Activated T-helper 1 cell treated with anti-CD3 and anti-CD28 coated beads, Interleukin-2, amount 50 U/mL, for 16 hours (primary cell): ENCODE data around the gene DYNC1H1.

ENCODE experiments used
- DNase-seq, 2 donors: peaks; one replicate each; pipeline ENCODE4 v3.0.0-alpha.2; 2020; ENCODE audit warnings: low read depth in 1 of 2, low spot score in 1 of 2

Gene DYNC1H1

GRCh38 chr14:101944451-101944850 lies 19.9 kb upstream of the DYNC1H1 start:
- DNase-seq = no peak

DNA sequence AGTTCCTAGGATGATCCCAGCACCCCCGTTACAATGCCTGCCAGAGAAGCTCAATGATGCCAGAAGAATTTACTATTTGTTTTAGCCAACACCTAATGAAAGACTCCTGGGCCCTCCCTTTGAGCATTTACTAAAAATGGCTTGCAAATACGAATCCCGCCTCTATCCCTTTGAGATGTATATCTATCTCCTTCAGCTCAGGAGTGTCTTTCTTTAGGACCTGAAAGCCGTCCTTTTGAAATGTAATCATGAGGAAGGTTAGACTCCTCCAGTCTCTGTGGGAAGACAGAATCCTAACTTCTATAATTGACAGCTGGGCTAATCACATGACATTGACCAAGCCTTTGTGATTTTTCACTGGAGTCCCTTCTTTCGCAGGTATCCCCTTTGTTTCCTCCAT lies 19.2 kb upstream of the DYNC1H1 start:
- no peak for DNase-seq

DNA sequence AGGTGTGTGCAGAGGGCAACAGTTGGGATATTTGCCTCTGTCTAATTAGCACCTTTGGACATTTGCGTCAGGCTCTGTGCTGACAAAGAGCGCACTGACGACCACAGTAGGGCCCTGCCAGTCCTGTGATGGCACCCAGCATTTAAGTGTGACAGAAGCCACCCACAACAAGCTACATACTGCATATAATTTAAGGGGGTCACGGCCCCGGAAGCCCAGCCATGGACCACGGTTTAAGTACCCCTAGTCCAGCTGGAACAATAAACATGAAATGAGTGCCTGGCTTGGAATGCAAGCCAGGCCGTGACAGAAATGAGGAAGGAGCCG lies 16.8 kb upstream of the DYNC1H1 start:
- DNase-seq = peak in 1 of 2 donors; percentile 24

DNA sequence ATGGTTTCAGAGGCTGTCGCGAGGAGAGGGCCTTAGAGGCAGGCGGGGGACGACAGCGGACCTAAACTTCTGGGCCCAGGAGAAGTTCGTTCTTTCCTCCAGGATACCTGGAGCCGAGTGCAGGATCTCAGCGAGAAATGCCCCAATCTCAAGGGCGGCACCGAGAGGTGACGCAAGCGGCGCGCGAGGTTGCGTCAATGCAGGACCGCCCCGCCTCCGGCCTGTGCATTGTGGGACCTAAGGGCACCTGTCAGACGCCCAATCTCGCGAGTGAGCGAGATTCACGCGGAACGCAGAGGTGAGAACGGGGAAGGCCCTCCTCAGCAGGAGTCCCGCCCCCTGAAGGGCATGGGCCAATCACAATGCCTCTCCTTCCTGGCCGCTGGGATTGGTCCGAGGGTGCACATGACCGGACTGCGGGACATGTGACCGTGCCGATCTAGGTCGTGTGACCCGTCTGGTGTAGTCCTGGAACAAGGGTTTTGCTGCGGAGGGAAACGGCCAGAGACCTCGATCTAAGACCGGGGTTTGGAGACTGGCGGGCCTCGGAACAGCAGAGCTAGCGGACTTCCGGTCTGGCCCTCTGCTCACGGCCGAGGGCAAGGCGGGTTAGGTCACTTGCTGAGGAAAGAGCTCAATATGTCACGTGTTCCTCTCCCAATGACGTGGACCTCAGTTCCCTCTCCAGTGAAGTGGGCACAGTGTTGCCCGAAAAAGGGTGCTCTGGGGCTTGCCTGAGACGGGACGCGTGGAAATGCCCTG lies 16.3 kb upstream of the DYNC1H1 start:
- DNase-seq = peak; percentile 98 to 99

DNA sequence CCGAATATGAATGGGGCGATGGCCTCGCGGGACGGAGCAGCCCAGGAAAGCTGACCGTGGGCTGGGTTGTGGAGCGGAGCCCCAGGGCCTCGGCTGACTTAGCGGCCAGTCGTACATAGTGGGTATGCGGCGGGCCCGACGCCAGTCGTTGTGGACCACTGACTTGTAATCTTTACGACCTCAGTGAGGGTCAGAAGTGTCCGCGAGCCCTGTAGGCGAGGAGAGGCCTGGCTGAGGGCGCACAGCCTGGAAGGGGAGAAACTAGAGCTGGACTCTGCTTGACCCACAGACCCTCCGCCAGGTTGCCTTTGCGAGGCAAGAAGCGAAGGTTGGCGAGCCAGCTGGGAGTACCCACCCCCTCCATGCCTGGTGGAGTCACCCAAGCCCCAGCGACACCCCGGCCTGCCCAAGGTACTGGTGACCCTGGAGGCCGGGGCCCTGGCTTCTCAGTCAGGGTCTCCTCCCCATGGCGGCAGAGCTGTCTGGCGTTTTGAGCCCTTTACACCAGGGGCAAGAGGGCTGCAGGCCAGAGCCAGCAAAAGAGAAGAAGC lies 15.6 kb upstream of the DYNC1H1 start:
- DNase-seq = no peak

DNA sequence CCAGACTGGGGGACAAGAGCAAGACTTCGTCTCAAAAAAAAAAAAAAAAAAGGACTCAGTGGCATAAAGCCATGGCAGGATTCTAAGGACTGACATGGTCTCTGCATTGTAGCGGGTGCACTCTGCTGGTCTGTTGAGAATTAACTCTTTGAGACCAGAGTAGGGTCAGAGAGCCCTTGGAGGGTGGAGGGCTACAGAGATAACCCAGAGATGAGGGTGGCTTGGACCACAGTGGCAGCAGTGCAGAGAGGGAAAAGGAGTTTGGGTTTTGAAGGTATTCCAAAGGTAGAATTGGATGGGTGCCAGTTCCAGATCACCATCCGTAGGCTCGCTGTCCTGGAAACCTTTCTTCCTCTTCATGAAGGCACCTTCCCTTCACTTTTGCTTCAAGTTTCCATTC lies 14.3 kb upstream of the DYNC1H1 start:
- no peak for DNase-seq

- no peak for DNase-seq
Observed at GRCh38 chr14:101950516-101951215, 13.7 kb upstream of the DYNC1H1 start.

DNA sequence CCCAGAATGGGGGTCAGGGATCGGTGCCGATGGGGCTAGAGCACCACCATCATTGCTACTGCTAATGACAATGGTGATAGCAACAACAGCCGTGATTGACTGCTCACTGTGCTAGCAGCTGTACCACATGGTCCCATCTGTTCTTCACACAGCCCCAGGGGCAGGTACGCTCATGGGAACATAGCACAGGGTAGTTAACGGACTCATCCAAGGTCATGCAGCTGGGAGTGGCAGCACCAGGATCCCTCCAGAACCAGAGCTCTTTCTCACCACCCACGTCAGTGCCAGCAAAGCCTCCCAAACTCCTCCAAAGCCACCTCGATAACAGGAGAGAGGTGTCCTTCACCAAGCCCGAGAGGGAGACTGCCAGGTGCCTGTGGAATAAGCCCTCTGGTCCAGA lies 11.2 kb upstream of the DYNC1H1 start:
- no peak for DNase-seq

DNA sequence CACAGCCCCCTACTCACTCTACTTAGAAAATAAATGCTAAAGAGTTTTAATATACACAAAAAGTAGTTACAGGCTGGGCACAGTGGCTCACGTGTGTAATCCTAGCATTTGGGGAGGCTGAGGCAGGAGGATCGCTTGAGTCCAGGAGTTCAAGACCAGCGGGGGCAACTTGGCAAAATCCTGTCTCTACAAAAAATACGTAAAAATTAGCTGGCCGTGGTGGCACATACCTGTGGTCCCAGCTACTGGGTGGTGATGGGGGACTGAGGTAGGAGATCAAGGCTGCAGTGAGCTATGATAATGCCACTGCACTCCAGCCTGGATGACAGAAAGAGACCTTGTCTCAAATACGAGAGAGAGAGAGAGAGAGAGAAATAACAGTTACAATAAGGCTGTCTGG lies 9.9 kb upstream of the DYNC1H1 start:
- DNase-seq = no peak

GRCh38 chr14:101955695-101956161 lies 8.6 kb upstream of the DYNC1H1 start:
- no peak for DNase-seq

- DNase-seq = no peak
Observed at GRCh38 chr14:101956179-101956885, 8.0 kb upstream of the DYNC1H1 start.

- DNase-seq = no peak
Observed at GRCh38 chr14:101957406-101958234, 6.8 kb upstream of the DYNC1H1 start.

DNA sequence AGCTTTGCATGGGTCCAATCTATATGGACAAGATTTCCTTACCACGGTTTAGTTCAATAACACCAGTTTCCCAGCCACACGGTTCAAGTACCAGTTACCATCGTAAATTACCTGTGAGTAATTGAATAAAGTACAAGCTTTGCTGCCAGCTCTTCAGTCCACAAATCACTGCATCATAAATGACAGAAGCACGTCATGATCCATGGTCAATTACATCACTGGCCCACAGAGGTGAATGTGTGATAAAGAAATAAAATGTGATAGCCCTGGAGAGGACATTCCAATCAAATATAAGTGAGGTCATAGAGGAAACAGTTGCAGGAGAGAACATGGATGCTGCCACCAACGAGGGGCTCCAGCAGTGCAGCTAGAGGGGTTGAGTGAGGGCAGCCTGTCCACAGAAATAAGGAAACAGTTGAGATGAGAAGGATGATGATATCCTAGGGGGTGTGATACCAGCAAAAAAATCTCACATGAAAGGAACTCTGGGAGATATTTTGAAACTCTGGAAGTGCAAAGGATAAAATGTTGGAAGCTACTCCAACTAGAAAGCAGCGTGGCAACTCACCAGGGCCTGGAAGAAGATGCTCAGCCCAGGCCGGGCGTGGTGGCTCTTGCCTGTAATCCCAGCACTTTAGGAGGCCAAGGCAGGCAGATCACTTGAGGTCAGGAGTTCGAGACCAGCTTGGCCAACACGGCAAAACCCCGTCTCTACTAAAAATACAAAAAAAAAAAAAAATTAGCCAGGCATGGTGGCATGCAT lies 5.8 kb upstream of the DYNC1H1 start:
- DNase-seq = no peak

DNA sequence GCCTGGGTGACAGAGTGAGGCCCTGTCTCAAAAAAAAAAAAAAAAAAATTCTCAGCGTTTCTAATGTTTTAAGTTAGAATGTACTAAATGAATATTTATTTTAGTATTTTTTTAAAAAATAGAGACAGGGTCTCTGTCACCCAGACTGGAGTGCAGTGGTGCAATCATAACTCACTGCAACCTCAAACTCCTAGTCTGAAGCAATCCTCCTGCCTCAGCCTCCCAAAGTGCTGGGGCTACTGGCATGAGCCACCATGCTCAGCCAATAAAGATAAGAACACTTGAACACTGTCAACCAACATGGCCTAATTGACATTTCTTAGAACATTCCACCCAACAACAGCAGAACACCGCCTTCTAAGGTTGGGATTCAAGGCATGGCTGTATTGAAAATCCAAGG lies 5.1 kb upstream of the DYNC1H1 start:
- DNase-seq = no peak

GRCh38 chr14:101960225-101960624 lies 4.1 kb upstream of the DYNC1H1 start:
- no peak for DNase-seq

- peak; percentile 52 to 58 for DNase-seq
Observed at GRCh38 chr14:101961011-101961721, 3.2 kb upstream of the DYNC1H1 start.

- no peak for DNase-seq
Observed at GRCh38 chr14:101961746-101962502, 2.4 kb upstream of the DYNC1H1 start.

DNA sequence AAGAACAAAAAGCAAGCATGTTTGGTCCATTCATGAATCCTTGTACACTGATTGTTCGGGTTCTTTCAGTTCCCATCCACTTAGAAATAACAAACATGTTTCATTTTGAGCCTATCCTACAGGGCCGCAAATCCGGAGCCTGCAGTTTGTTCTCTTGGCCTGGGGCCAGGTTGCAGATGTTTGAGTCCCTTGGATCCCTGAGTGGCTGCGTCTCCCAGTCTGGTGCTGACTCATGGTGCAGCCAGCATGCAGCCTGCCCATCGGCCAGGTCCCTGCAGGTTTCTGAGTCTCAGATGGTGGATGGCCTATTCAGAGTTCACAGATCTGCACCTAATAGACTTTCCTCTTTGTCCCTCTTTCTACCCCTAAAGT lies 1.9 kb upstream of the DYNC1H1 start:
- no peak for DNase-seq

DNA sequence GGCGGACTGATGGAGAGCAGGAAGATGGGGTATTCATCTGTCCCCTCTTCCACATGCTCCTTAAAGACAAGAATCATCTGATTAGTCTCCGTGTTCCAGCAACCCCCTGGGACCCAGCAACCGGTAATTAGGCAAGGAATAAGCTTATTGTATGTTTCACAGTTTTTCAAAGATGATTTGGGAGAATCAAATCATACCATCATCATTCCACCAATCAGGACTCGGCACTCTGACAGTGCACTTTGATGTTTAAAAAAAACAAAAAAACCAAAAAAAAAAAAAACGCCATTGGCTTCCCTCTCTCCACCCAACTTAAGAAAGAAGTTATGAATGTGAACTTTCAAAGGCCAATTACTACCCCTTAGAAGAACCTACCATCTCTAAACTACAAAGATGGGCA lies 1.3 kb upstream of the DYNC1H1 start:
- no peak for DNase-seq
